HG02973 (cell line): ENCODE measurements around the gene NFE2L1.

Experiments
- ATAC-seq: cut with Tn5 transposase; IDR thresholded peaks from one replicate; pipeline ENCODE4 v1.9.1; 2021; ENCODE audit warnings: moderate library complexity; ENCODE audit not compliant: unreplicated experiment

NFE2L1 gene

GRCh38 chr17:48104440-48104839 is 56.3 kb downstream of the NFE2L1 start:
- ATAC-seq, result no peak

GRCh38 chr17:48106802-48107136 is 58.6 kb downstream of the NFE2L1 start:
- ATAC-seq, result no peak

- peak; percentile 69 for ATAC-seq
These were observed 59.2 kb downstream of the NFE2L1 start, which contains the start of gene SNX11 for GRCh38 chr17:48107137-48108055. SNX11 (plus strand) TSS chr17:48107766; CDS start chr17:48112044, 4,278 bp downstream.

- ATAC-seq, result no peak
These were observed 62.6 kb downstream of the NFE2L1 start for GRCh38 chr17:48110761-48111160.
